ENCODE results near the gene KCNK16.

DNA sequence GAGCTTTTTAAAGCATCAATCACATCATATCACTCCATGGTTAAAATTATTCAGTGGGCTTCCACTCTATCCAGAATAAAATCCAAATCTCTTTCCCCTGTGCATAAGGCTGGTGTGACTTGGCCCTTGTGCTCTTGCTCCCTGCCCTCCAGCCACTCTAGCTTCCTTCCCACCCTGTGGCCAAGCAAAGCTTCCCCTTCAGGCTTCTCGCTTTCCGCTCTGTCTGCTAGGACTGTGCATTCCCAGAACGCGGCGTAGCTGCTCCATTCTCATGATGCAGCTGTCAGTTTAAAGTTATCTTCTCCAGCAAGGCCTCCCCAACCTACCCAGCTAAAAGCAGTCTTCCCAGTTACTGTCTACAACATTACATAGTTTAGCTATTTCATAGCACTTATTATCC is 19.4 kb upstream of the KCNK16 start:
- TF ChIP-seq CTCF (conservative IDR thresholded peaks at IDR 0.05) (no peak), EZH2 (IDR thresholded peaks at IDR 0.05; ENCODE audit: low read depth) (no peak)

Measured in PC-9 (cell line).